ENCODE results near the gene ROCK2.

- TF ChIP-seq CTCF (IDR thresholded peaks at IDR 0.05) (no peak), POLR2A (IDR thresholded peaks at IDR 0.05) (no peak)
Observed at GRCh38 chr2:11319939-11320338, 24.5 kb downstream of the ROCK2 start.
